ENCODE results near the gene PLEKHG4B.

The PLEKHG4B gene

GRCh38 chr5:181160-181559 lies 89.2 kb downstream of the PLEKHG4B start:
- FAIRE-seq = no peak

GRCh38 chr5:181566-181965 lies 89.6 kb downstream of the PLEKHG4B start:
- DNase-seq (ENCODE audit: extremely low spot score, insufficient read length, low read depth) (no peak), FAIRE-seq (no peak)

More at GRCh38 chr5:181160-181559, 89.2 kb downstream of the PLEKHG4B start:
- no peak for DNase-seq (ENCODE audit: extremely low spot score, insufficient read length, low read depth)

- FAIRE-seq = no peak
Measured at GRCh38 chr5:182126-182525, 90.2 kb downstream of the PLEKHG4B start.

GRCh38 chr5:184471-184870 lies 92.5 kb downstream of the PLEKHG4B start:
- DNase-seq (ENCODE audit: extremely low spot score, insufficient read length, low read depth) (no peak), FAIRE-seq (no peak)

More at GRCh38 chr5:182126-182525, 90.2 kb downstream of the PLEKHG4B start:
- no peak for DNase-seq (ENCODE audit: extremely low spot score, insufficient read length, low read depth)

GRCh38 chr5:185095-186070 lies 93.4 kb downstream of the PLEKHG4B start:
- no peak for DNase-seq (ENCODE audit: extremely low spot score, insufficient read length, low read depth)
- FAIRE-seq = no peak

- DNase-seq (ENCODE audit: extremely low spot score, insufficient read length, low read depth) (no peak), FAIRE-seq (no peak)
Measured at GRCh38 chr5:186091-187041, 94.4 kb downstream of the PLEKHG4B start.

- DNase-seq (ENCODE audit: extremely low spot score, insufficient read length, low read depth) = no peak
- no peak for FAIRE-seq
Measured at GRCh38 chr5:187042-187431, 95.1 kb downstream of the PLEKHG4B start.

GRCh38 chr5:187617-188451 lies 95.9 kb downstream of the PLEKHG4B start:
- no peak for FAIRE-seq
- no peak for DNase-seq (ENCODE audit: extremely low spot score, insufficient read length, low read depth)

GRCh38 chr5:188488-189481 lies 96.8 kb downstream of the PLEKHG4B start:
- peak; percentile 95 for FAIRE-seq
- peak; percentile 86 for DNase-seq (ENCODE audit: extremely low spot score, insufficient read length, low read depth)

- FAIRE-seq = no peak
- DNase-seq (ENCODE audit: extremely low spot score, insufficient read length, low read depth) = no peak
Measured at GRCh38 chr5:189486-189885, 97.5 kb downstream of the PLEKHG4B start.

GRCh38 chr5:189976-190365 lies 98.0 kb downstream of the PLEKHG4B start:
- FAIRE-seq (no peak), DNase-seq (ENCODE audit: extremely low spot score, insufficient read length, low read depth) (no peak)

GRCh38 chr5:190366-191035 lies 98.5 kb downstream of the PLEKHG4B start:
- FAIRE-seq (no peak), DNase-seq (ENCODE audit: extremely low spot score, insufficient read length, low read depth) (no peak)

- FAIRE-seq (no peak), DNase-seq (ENCODE audit: extremely low spot score, insufficient read length, low read depth) (no peak)
Measured at GRCh38 chr5:191036-191948, 99.3 kb downstream of the PLEKHG4B start, which contains the start of gene LRRC14B. LRRC14B (plus strand) TSS chr5:191495; CDS start chr5:191539, 44 bp downstream.

- DNase-seq (ENCODE audit: extremely low spot score, insufficient read length, low read depth) = no peak
- FAIRE-seq = no peak
Measured at GRCh38 chr5:191949-192690, 100.2 kb downstream of the PLEKHG4B start.

- no peak for FAIRE-seq
Measured at GRCh38 chr5:192691-192969, 100.7 kb downstream of the PLEKHG4B start.

More at GRCh38 chr5:192691-192969, 100.7 kb downstream of the PLEKHG4B start:
- no peak for DNase-seq (ENCODE audit: extremely low spot score, insufficient read length, low read depth)

Measured in GM18507 (cell line).